ENCODE results near the gene ILDR2.

ILDR2 gene

DNA sequence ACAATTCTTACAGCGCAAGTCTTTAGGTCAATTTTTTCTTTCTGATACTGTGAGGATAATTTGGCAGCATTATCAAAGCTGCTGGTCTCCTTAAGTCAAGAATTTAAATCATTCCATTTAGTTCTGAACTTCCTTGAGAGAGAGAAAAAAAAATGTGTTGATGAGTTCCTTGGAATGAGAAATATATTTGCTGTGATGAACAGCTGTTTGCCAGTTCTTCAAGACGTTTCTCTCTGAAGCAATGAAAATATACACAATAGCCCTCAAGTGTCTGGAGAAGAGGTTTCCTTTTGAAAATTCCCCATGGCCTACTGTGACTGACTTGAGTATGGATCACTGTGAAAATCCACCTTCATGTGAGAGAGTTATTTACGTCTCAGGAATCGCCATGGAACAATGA lies 68.3 kb downstream of the ILDR2 start:
- no peak for ATAC-seq
- TF ChIP-seq SNAI2 (CRISPR knock-in tag; IDR thresholded peaks at IDR 0.05) = no peak
- TF ChIP-seq, protein P1, sequence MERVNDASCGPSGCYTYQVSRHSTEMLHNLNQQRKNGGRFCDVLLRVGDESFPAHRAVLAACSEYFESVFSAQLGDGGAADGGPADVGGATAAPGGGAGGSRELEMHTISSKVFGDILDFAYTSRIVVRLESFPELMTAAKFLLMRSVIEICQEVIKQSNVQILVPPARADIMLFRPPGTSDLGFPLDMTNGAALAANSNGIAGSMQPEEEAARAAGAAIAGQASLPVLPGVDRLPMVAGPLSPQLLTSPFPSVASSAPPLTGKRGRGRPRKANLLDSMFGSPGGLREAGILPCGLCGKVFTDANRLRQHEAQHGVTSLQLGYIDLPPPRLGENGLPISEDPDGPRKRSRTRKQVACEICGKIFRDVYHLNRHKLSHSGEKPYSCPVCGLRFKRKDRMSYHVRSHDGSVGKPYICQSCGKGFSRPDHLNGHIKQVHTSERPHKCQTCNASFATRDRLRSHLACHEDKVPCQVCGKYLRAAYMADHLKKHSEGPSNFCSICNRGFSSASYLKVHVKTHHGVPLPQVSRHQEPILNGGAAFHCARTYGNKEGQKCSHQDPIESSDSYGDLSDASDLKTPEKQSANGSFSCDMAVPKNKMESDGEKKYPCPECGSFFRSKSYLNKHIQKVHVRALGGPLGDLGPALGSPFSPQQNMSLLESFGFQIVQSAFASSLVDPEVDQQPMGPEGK (CRISPR knock-in tag; IDR thresholded peaks at IDR 0.05; ENCODE audit: borderline replicate concordance) = no peak
- no peak for TF ChIP-seq CSRNP3 (CRISPR knock-in tag; IDR thresholded peaks at IDR 0.05)
- TF ChIP-seq BACH2 (CRISPR knock-in tag; IDR thresholded peaks at IDR 0.05; ENCODE audit: borderline replicate concordance) = no peak
- no peak for TF ChIP-seq ARNTL (CRISPR knock-in tag; IDR thresholded peaks at IDR 0.05; ENCODE audit: borderline replicate concordance, low read depth)

GRCh38 chr1:166906647-166907046 lies 68.7 kb downstream of the ILDR2 start:
- TF ChIP-seq GLIS3 (CRISPR knock-in tag; IDR thresholded peaks at IDR 0.05) (no peak), ARNTL (CRISPR knock-in tag; IDR thresholded peaks at IDR 0.05; ENCODE audit: borderline replicate concordance, low read depth) (no peak), ISL1 (CRISPR knock-in tag; IDR thresholded peaks at IDR 0.05) (no peak), TCF4 (CRISPR knock-in tag; IDR thresholded peaks at IDR 0.05; ENCODE audit: borderline replicate concordance) (no peak), ZNF565 (CRISPR knock-in tag; conservative IDR thresholded peaks at IDR 0.05; ENCODE audit: low read depth) (no peak), ZFP3 (CRISPR knock-in tag; IDR thresholded peaks at IDR 0.05) (no peak), ZFP30 (CRISPR knock-in tag; IDR thresholded peaks at IDR 0.05) (no peak), ZNF8 (CRISPR knock-in tag; IDR thresholded peaks at IDR 0.05) (no peak), ESRRG (CRISPR knock-in tag; IDR thresholded peaks at IDR 0.05) (no peak), BACH2 (CRISPR knock-in tag; IDR thresholded peaks at IDR 0.05; ENCODE audit: borderline replicate concordance) (no peak), RARB (CRISPR knock-in tag; IDR thresholded peaks at IDR 0.05) (no peak)
- TF ChIP-seq, protein P2, sequence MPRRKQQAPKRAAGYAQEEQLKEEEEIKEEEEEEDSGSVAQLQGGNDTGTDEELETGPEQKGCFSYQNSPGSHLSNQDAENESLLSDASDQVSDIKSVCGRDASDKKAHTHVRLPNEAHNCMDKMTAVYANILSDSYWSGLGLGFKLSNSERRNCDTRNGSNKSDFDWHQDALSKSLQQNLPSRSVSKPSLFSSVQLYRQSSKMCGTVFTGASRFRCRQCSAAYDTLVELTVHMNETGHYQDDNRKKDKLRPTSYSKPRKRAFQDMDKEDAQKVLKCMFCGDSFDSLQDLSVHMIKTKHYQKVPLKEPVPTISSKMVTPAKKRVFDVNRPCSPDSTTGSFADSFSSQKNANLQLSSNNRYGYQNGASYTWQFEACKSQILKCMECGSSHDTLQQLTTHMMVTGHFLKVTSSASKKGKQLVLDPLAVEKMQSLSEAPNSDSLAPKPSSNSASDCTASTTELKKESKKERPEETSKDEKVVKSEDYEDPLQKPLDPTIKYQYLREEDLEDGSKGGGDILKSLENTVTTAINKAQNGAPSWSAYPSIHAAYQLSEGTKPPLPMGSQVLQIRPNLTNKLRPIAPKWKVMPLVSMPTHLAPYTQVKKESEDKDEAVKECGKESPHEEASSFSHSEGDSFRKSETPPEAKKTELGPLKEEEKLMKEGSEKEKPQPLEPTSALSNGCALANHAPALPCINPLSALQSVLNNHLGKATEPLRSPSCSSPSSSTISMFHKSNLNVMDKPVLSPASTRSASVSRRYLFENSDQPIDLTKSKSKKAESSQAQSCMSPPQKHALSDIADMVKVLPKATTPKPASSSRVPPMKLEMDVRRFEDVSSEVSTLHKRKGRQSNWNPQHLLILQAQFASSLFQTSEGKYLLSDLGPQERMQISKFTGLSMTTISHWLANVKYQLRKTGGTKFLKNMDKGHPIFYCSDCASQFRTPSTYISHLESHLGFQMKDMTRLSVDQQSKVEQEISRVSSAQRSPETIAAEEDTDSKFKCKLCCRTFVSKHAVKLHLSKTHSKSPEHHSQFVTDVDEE (CRISPR knock-in tag; IDR thresholded peaks at IDR 0.05) = no peak
- TF ChIP-seq, protein P1 (CRISPR knock-in tag; IDR thresholded peaks at IDR 0.05; ENCODE audit: borderline replicate concordance) = no peak
- ATAC-seq = no peak

- no peak for TF ChIP-seq BACH2 (CRISPR knock-in tag; IDR thresholded peaks at IDR 0.05; ENCODE audit: borderline replicate concordance)
- no peak for TF ChIP-seq POU6F1 (CRISPR knock-in tag; IDR thresholded peaks at IDR 0.05; ENCODE audit: borderline replicate concordance, low read depth)
- no peak for TF ChIP-seq ZNF565 (CRISPR knock-in tag; conservative IDR thresholded peaks at IDR 0.05; ENCODE audit: low read depth)
- ATAC-seq = no peak
These were observed 69.4 kb downstream of the ILDR2 start for GRCh38 chr1:166905900-166906299.

DNA sequence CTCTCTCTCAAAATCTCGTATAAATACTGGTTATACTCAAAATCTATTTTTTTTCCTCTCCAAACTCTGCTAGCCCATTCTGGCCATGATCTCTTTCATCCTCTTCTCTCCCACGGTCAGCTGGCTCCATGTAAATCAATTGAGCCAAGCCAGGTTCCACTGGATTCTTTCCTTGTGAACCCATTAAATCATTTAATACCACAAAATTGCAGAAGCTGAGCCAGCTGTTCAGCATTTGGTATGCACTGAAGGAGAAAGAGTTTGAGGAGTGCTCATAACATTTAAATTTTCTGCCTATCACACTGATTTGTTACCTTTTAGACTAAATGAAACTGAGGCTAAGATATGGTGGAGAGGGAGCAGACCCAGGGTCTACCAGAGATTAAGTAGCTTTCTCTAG lies 70.2 kb downstream of the ILDR2 start:
- ATAC-seq = no peak
- TF ChIP-seq ZFP30 (CRISPR knock-in tag; IDR thresholded peaks at IDR 0.05) = no peak
- no peak for TF ChIP-seq RARB (CRISPR knock-in tag; IDR thresholded peaks at IDR 0.05)
- TF ChIP-seq TCF4 (CRISPR knock-in tag; IDR thresholded peaks at IDR 0.05; ENCODE audit: borderline replicate concordance) = no peak
- no peak for TF ChIP-seq CSRNP3 (CRISPR knock-in tag; IDR thresholded peaks at IDR 0.05)
- TF ChIP-seq, protein P2 (CRISPR knock-in tag; IDR thresholded peaks at IDR 0.05) = no peak
- no peak for TF ChIP-seq PPARA (CRISPR knock-in tag; IDR thresholded peaks at IDR 0.05; ENCODE audit: borderline replicate concordance)
- no peak for TF ChIP-seq POU6F1 (CRISPR knock-in tag; IDR thresholded peaks at IDR 0.05; ENCODE audit: borderline replicate concordance, low read depth)
- no peak for TF ChIP-seq ARNTL (CRISPR knock-in tag; IDR thresholded peaks at IDR 0.05; ENCODE audit: borderline replicate concordance, low read depth)
